NCI-H774 (cell line): ENCODE data around the gene SRPX.

Experiments used
- DNase-seq: peaks from one replicate; lab custom pipeline; 2025; lab: John Stamatoyannopoulos, UW

SRPX gene, protein sequence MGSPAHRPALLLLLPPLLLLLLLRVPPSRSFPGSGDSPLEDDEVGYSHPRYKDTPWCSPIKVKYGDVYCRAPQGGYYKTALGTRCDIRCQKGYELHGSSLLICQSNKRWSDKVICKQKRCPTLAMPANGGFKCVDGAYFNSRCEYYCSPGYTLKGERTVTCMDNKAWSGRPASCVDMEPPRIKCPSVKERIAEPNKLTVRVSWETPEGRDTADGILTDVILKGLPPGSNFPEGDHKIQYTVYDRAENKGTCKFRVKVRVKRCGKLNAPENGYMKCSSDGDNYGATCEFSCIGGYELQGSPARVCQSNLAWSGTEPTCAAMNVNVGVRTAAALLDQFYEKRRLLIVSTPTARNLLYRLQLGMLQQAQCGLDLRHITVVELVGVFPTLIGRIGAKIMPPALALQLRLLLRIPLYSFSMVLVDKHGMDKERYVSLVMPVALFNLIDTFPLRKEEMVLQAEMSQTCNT

DNA sequence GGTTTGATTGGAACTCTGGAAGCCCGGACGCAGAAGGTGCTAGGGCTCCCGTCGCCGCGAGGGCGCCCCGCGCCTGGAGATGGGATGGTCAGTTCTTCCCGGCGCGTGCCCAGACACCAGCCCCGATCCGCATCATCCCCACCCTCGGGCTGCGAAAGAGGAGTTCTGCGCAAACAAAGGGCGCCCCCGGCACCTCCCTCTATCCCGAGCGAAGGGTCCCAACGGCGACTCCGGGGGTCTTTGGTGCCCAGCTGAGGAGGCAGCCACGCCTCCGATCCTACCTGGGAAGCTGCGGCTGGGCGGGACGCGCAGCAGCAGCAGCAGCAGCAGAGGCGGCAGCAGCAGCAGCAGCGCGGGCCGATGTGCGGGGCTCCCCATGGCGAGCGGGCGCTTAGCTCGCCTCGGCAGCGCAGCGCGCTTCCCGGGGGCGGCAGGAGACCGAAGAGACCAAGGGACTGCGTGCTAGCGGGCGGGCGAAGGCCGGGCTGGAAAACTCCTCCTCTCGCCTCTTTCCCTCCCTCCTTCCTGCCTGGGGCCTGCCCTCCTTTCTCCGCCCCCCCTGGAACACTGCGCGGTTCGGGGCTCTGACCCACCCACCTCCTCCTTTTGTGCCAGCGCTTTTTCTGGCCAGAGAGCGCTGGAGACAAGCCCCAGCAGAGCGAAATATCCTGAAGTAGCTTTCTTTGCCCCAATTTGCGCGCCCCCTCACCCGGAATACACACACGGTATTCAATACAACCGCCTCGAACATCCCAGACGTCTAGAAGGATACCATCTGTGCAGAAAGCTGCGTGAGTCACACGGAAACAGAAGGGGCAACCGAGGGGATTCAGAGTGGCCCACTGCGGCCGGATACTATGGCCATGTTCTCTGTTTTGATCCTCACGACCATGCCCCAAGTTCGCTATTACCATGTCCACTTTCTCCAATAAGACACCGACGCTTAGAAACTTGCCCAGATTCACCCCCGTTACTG, at the start of gene SRPX:
SRPX (minus strand) TSS at position 457 of the 976 bp plus-strand sequence; CDS start at position 378, 79 bp downstream.
- DNase-seq, result no peak

DNA sequence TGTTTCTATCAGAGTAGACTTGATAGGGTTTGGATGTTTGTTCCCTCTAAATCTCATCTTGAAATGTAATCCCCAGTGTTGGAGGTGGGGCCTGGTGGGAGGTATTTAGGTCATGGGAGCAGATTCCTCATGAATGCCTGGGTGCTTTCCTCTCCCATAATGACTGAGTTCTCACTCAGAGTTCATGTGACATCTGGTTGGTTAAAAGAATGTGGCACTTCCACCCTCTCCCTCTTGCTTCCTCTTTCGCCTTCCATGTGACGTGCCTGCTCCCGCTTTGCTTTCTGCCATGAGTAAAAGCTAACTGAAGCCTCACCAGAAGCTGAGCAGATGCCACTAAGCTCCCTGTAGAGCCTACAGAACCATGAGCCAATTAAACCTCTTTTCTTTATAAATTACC, 47.3 kb upstream of the SRPX start:
- DNase-seq, result no peak

DNA sequence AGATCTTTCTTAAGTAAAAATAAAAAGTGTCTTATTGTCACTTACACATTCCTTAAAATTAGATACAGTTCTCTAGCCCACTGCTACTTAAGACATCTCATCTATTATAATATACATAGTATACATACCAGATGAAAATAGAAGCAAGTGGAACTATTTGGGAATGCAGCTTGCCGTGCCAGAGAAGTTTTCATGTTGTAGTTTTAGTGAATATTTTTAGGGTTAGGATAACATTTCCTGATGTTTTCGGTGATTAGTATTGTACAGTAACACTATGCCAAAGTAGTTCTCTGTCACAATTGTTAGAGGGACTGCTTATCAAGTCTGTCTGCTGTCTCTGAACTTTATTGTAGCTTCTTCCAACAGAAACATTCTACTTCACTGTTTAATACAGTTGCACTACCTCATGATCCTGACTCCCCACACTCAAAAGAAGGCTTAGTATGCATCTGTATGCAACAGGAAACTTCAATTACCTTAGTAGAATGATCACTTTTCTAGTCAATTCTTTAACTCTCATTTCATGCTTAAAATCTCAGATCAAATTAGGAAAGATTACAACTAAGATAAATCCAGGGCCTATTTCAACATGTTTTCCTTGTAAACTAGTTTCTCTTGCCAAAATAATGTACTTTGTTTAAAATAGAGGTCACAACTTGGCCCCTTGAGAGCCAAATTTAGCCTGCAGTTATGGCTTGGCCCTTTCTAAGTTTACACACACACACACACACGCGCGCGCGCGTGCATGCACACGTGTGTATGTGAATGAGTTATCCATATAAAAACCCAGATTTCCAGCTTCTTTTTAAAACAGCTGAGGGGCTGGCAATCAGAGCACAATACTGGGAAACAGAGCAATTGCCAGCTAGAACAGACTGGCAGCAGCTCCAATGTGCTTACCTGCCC, 42.3 kb upstream of the SRPX start:
- no peak for DNase-seq

DNA sequence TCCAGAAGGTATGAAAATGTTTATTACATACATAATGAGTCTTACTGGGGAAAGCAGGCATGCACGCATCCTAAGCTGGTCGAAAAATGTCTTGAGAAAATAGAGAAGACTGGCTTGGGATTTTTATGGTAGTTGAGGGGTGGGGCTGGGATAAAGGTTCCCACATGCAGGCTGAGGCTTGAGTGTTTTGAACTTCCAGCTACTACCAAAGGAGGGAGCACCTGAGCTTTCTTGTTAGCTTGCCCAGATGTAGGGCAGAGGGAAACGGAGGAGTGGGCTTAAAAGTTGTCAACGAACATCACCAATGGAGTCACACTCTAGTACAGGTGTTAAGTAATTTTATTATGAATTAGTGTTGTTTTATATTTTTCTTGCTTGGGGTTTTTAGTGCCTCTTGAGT, 39.6 kb upstream of the SRPX start:
- no peak for DNase-seq

DNA sequence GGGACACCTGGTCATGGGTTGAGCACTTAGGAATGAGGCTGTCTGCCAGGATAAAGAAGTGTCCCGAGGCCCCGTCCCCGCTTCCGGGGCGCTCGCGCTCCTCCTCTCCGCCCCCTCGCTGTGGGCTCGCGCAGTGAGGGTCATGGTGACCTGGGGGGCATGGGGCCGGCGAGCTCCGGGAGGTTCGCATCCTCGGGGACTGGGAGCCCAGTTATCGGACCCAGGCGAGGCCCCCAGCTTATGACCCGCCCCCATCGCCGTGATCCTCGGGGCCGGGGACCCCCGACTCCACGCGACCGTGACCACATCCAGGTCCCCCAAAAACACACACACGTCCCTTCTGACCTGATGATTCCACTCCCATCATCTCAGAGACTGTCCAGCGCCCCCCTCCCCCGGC, 35.3 kb upstream of the SRPX start:
- DNase-seq, result no peak

DNA sequence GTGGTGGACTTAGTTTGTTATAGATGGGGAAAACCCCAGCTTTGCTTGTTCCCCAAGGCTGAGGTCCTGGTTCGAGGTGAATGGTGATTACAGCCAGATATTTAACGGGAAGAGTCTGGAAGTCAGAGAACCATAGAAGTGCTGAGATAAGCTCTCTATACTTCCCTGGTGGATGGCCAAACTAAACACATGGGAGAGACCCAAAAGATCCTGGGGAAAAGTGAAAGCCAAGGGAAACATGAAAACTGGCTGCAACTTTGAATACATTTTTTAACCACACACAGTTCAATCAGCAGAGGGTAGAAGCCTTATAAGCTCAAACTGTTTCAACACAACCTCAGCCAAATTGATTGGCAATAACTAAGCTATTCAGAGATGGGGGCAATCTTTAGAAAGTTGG, 29.3 kb upstream of the SRPX start:
- no peak for DNase-seq

DNA sequence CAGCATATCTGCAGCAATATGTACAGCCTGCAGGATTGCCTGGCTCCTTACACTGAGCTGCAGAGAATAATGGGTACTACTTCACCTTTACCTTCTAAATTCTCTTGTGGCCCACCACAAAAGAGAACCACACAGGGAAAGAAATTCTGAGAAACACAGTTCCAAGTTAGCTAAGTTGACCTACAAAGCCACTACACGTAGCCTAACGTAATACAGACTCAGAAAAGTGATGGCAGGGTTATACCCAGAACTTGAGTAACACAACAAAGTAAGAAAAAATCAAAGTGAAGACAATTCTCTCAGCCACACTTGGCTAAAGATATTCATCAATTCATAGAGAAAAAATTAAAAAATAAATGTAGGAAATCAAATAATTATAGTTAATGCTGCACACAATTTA, 26.4 kb upstream of the SRPX start:
- DNase-seq, result no peak

DNA sequence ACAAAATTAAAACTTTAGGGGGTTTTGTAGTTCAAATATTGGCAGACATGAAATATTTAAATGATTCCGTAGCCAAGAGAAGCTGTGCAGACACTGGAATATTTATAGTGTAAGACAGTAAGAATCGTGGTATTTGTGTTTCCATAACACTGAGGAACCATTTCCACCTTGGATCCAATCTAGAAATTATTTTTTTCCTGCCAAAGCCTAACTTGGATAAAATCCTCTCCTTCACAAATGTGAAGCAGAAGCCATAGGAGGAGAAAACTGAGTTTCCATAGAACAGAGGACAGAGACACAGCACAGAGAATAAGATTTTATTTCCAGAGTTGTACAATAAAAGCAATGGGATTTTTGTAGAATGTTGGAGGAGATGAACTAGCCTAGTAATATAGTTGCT, 19.9 kb upstream of the SRPX start:
- DNase-seq, result no peak

DNA sequence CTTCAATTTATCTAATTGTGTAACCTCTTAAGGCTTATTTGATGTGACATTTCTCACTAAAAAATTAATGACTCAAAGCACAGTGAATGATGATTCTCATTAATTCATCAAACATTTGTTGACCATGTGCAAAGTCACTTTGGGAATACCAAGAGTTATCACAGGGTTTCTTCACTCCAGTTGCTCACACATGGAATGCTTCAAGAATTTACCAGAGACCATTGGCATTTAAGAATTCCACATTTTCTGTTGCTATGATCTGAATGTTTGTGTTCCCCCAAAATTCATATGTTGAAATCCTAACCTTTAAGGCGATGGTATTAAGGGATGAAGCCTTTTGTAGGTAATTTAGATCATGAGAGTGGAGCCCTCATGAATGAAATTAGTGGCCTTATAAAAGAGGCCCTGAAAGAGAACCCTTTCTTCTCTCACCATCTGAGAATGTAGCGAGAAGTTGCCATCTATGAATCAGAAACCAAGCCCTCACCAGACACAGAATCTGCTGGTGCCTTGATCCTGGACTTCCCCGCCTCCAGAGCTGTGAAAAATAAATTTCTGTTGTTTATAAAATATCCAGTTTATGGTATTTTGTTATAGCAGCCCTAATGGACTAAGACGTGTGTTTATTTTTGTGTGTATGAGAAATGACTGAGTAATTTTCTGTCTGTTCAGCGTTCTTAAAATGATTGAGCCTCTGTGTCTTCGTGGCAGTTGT, 16.4 kb upstream of the SRPX start:
- DNase-seq, result no peak

DNA sequence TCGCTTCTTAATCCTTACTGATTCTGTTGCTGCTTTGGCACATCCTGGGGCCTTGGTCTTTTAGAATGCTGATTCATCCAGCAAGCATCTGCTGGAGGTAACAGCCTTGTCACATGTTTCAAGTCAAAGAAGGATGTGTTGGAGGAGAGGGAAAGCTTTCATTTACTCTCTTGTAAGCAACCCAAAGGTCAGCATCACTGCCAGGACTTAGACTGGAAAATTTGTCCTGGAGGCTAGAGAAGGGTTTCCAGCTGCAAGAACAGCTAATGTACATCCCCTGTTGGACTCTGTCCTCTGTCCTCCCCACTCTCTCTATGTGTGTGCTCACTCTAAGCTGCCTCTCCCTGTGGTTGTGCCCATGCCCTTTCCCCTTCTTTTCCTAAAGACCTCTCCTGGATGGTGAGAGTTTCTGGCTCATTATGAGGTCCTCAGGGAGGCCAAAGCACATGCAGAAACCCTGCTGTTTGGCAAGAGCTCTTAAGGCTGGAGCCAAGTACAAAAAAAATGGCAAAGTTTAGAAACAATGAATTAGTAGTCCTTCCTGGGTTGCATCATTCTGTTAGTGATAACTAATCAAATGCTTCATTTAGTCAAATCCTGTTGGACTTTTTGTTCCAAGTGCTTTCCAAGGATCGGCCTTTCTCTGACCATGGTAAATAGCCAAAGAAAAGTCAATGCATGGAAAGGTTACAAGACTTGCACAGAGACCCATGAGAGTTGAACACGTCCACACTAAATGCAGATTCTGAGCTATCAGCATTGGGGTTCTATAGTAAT, 13.4 kb upstream of the SRPX start:
- DNase-seq, result no peak

DNA sequence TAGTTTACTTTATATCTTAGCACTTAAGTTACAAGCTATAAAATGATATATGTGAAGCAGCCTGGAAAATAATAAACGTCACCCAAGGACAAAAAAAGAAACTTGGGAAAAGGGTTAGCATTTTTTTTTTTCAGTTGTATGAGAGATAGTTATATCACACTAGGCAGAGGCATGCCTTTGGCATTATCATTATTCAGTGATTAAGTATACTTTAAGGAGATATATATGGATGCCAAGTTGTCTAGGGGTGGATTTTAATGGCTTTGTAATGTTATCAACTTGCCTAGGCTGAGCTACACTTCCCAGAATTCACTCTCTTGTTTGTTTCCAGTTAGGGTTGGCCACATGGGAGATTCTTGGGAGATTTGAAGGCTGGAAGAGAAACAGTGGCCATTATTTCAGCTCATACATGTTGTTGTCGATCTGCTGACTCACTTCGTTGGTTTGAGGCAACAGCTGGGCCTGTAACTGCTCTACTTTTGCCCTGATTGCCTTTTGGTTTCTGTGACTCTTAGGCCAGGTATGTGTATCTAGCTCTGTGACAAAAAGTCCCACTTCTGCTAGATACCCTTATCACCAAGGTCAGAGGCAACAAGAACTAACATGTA, 11.5 kb upstream of the SRPX start:
- DNase-seq, result no peak

DNA sequence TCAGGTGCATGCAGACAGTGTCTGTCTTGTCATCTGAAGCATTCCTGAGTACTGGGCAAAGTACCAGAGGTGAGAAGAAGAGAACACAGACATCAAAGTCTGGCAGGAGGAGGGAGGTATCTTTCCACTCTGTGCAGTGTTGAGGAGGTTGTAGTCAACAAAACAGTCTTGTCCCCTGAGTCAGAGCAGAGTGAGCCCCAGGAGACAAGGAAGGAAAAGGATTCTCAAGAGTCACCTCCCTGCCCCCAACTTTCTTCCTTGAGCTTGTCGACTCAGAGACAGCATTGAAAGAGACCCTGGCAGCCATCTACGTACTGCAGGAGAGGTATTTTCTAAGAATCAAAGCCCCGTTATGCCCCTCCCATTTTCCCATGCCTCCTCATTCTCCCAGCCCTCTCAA, 4.4 kb upstream of the SRPX start:
- DNase-seq, result no peak

DNA sequence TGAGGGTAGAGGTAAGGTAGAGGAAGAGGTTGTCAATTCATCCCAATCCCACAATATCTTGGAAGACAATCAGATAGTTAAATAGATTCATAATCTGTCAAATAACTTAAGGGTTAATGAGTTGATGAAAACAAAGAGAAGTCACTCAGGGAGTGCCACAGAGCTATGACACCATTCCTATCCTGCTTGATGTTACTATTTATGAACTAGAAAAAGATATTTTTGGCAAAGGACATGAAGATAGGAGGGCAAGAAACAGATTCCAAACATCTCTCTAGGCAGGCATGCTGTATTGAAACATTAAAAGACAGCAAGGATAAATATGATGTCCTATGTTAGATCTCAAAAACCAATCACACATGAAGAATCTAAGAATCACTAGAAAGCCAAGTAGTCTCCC, 3.5 kb upstream of the SRPX start:
- DNase-seq, result no peak

DNA sequence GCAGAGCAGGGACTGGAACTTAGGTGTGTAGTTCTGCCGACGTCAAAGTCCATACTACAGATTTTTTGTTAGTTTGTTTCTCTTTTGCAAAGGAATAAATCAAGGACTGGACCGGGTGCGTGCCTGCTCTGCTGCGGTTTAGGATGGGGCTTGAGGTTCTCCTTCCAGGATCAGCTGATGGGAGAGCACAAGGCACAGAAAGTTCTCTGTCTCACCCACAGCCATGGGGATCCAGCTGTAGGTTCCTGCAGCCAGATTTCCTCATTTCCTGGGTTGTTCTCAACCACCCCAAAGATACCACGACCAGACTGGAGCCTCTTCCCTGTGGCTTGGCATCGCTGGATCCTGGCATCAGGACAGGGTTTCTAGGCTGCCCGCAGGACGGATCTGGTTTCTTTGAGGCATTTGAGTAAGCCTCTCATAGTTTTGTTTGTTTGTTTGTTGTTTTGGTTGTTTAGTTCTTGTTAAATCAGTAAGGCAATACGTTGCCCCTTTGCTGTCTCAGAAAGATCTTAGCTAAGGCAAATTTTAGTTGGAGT, 789 bp upstream of the SRPX start:
- DNase-seq, result no peak

DNA sequence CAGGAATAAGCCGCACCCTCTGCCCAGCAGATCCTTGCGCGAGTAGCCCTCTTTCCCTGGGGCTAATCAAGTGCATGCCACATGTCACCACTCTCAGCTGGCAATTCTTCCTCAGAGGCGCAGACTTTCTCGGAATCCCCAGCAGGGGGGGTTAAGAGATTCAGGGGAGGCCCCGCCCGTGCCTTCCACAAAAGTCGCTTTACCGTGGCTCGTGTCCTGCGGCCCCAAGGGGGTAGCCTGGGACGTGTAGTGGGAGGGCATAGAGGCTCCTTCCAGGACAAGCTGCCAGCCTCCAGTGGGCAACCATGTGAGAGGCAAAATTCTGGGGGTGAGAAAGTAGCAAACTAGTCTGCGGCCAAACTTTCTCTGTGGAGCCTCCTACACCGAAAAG, 652 bp downstream of the SRPX start:
- no peak for DNase-seq

DNA sequence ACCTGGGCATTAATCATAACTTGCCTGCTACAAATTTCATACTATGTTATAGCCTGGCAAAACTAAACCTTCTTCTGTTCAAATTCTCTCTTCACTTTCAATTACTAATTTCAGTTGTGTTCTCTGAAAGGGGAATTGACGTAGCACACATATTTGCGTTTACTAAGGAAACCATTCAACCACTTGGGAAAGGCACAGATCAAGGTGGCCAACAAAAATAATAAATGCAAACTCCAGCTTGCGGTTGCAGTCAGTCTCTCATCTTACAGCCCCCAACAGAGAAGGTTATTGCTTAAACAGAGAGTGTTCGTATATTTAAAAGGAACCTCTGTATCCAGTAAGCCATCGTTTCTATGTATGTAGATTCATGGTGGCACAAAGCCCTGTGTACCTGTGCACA, 4.0 kb downstream of the SRPX start:
- no peak for DNase-seq

DNA sequence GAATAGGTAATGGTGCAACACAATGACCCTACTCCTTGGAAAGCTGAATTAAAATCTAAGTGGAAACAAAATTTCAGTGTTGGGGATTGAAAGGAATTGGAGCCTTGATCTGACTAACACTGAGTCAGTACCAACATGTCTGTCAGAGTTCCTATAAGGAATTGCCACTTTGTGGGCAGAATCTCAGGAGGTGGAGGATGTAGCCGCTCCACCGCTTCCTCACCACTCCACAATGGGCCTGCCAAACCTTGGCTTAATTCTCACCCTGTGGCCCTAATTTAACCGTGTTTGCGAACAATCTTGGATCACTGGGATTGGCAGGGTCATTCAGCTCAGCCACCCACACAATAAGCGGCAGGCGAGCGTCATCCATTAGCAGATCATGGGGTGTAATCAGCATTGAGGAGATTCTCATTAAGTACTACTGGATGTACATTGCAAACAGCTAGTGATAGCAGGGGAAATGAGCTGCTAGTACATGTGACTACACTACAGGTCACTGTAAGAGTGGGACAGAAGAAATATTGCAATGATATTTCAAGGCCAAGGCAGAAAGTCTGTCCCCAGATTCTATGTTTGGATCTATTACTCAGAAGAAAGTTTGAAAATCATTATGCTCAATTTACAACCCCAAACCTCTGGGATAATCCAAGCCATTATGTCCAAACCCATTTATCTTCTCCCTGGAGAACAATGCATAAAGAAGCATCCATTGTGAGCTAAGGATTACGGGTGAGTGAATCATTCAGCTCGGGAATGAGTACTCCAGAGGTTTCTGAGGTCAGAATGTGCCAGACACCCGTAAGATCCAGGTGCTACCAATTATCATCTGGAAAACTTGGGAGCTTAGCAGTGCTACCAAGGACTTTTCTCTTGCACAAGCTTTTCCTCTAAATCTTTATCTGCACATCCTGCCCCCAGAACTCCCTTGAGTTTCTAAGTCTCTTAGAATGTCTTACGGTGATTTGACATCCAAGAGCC, 5.8 kb downstream of the SRPX start:
- DNase-seq, result no peak

DNA sequence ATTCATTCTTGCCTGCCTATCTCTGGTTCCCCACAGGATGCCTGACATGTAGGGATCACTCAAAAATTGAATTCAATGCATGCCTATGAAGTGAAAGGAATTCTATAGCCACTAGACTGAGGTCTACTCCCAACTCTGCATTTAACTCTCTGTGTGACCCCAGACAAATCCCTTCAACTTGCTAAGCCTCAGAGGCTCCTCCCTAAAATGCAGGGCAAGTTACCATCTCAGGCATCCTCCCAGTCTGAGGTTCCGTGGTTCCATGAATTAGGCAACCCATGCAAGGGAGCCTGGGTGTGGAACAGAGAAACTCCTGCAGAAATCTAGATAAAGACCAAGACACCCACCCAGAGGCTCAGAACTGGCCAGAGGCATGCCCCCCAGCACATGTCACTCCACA, 6.6 kb downstream of the SRPX start:
- no peak for DNase-seq
